ENCODE results near the gene GPAM. TPM values are rescaled to one million over a fixed set of nuclear protein-coding genes. Genes with fewer than 3 reads are reported as not detected.
"Not testable (repeated sequence)": the region's sequence is repeated elsewhere in the genome, so short reads cannot be mapped to it uniquely, and the experiment has no call there.

GPAM gene
- total RNA-seq, 1 experiment from 2014 or later = 13.0 TPM

DNA sequence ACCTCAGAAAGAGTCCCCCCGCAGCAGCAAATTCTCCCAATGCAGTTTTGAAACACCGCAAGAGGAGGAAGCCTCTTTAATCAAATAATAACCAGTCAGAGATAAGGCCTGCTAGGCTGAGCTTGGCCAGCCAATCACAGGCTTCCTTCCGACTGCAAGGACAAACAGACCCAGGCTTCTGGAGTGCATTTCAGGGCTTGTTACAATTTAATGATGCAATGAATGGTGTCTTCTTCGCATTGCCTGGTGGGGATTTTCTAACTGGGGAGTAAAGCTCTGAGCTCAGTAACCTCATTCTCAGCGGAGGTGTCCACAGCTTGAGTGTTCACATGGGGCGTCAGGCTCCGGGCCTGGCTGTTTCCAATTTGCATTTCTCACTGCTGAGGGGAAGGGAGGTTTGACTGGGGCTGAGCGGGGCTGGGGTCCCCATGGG is 31.8 kb upstream of the GPAM start:
- DNase-seq (ENCODE audit: low read depth) = no peak

DNA sequence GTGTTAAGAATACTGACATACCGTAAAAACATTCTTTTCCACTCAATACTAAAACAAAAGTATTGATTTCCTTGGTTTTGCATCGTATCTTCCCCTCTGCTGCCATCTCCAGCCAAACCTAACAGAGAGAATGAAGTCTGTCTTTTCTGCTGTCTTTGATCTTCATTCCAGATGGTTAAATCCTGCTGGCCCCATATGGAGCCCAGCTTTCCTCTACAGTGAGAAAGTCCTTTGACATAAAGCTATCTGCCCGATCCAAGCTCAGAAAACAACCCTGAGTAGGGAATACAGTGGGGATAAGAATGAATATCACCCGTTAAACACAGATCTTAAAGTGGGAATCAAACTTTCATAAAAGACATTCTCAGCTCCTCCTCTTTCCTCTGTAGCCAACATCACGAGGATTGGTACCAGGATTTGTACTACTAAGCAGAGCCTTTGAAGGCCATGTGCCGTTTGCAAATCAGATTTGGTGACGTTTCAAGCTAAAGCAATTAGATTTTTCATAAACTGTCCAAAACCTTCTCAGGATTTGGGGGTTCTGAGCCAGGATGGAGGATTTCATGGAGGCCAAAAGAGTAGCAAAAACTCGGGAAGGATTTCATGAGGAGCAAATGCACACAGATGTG is 30.8 kb upstream of the GPAM start:
- no peak for DNase-seq (ENCODE audit: low read depth)

- DNase-seq (ENCODE audit: low read depth) = no peak
Measured at GRCh38 chr10:112213836-112214235, 30.3 kb upstream of the GPAM start.

GRCh38 chr10:112213098-112213823 is 29.7 kb upstream of the GPAM start:
- DNase-seq (ENCODE audit: low read depth) = no peak

DNA sequence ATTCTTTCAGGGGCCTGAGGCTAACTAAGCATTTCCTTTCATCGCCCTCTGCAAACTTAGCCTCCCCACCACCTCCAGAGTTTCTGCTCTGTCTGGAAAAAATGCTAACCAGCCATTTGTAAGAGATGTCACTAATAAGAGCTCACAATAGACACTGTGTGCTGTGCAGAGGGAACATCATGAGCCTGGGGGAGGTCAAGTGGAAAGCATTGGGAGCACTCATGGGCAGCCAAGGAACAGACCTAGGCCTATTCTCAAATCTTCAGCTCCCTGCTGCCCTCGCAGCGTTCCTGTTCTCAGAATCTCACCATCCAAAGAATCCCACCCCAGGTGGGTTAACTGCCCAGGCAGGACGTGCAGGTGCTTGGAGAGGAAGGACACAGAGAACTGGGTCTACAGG is 27.1 kb upstream of the GPAM start:
- no peak for DNase-seq (ENCODE audit: low read depth)

DNA sequence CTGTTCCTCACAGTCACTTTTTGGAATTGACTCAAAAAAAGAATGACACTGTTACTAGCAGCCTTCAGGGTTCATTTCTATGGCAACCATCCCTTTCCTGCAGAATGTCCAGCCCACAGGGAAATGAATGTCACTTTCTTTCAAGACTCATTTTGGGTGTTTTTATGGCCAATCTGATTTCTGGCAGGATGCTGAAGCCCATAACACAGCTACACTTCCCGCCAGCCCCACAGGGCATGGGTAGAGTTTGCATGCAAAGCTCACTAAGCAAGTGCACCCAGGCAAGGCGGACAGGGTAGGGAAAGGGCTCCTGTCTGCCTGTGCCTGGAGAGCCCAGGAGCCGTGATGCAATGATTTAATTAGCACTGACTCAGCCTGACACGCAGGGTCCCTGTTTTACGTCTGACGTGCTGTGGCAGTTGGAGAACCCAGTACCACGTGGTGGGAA is 26.1 kb upstream of the GPAM start:
- peak; percentile 80 for DNase-seq (ENCODE audit: low read depth)

- DNase-seq (ENCODE audit: low read depth) = peak; percentile 61
Measured at GRCh38 chr10:112208997-112209396, 25.4 kb upstream of the GPAM start.

GRCh38 chr10:112208292-112208691 is 24.7 kb upstream of the GPAM start:
- DNase-seq (ENCODE audit: low read depth) = no peak

DNA sequence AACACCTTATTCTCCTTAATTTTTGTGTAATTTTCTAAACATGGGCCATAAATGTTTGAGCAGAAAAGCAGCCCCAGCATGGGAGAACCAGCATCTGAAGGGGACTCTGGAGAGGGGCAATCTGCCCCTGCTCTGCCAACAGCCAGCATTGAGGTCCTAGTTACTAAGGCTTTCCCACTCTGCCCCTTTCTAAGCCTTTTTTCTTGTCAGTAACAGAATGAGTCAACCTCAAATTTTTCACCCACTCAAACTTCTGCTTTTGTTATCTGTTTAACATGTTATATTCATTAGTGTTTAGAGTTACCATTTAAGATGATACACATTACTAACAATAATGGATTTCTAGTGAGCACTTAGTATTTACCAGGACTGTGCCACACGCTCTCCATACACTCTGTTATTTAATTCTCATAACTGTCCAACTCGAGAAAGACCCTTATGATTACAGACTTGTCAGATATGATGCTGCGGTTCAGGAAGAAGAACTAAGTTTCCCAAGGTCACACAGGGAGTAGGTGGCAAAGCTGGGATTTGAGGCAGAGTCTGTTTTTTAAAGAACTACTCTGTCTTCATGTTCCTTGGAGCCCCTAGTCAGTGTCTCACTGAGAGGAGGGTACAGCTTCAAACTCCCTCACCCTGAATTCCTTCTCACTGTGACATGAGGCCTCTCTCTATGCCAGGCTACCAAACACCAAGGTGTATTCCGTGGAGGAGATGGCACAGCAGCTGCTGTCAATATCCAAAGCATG is 19.9 kb upstream of the GPAM start:
- DNase-seq (ENCODE audit: low read depth) = no peak

DNA sequence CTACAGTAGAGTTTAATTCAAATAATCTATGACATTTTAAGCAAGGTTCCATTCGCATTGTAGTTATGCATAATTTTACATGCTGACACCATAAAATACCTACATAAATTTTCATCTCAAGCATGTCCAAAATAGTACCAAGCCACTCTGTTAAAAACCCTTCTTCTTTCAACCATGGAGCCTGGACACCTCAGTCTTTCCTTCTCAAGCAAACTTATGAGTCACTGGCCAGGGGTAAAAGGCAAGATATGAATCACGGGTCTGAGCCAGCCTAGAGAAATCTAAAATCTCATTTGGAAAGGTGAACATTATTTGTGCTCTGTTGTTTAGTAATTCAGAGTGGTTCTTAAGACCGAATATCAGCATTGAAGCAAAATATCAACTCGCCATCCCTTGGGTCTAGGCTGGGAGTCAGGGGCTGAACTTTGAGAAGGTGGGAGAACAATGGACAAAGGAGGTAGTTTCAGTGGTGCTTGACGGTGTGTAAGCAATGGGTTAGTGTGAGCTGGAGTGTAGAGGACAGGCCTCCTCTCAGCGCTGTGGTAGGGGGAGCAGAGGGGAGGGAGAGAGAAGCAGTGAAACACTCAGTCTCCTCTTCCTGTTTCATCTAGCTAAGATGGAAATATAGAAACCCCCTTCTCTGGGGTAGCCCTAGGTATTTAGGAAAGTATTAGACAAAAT is 19.1 kb upstream of the GPAM start:
- peak; percentile 81 for DNase-seq (ENCODE audit: low read depth)

- DNase-seq (ENCODE audit: low read depth) = no peak
Measured at GRCh38 chr10:112202076-112202475, 18.5 kb upstream of the GPAM start.

DNA sequence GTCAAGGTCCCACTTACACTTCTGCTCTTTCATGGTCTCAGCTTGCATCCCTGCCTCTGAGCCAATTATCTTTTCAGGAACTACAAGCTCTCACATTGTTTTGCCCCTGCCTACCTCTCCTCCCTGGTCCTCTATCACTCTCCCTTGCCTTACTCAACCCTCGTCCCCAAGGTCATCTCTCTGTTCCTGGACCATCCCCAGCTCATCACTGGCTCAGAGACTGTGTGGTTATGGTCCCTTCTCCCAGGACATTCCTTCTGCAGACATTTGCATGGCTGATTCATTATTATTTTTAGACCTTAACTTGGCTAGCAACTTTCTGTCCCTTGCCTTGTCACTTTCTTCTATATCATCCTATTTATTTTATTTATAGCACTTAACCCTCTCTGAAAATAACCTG is 17.8 kb upstream of the GPAM start:
- peak; percentile 27 for DNase-seq (ENCODE audit: low read depth)

DNA sequence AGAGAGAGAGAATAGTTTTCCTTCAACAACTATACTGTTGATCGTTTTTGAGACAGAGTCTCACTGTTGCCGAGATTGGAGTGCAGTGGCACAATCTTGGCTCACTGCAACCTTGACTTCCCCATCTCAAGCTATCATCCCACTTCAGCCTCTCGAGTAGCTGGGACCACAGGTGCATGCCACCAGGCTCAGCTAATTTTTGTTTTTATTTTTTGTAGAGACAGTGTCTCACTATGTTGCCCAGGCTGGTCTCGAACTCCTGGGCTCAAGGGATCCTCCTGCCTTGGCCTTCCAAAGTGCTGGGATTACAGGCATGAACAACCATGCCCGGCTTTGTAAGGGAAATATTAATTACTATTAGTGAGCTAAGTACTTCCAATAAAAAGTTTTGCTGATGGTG is 16.7 kb upstream of the GPAM start:
- not testable (repeated sequence) for DNase-seq (ENCODE audit: low read depth)

GRCh38 chr10:112197662-112198061 is 14.1 kb upstream of the GPAM start:
- not testable (repeated sequence) for DNase-seq (ENCODE audit: low read depth)

DNA sequence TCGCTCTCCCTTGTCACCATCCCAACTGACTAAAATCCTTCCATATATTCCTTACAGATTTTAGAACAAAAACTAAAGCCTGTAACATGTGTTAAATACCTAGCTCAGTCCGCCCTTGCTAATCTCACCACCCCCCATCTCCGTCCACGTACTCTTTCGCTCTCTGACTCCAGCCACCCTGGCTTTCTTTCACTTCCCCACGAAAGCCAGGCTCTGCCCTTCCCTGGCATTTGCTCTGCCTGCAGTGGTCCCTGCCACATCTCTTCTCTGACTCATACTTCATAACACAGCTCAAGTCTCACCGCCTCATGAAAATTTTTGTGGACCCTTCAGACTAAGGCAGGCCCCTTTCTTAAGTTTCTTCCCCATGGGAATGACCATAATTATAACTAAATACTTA is 11.7 kb upstream of the GPAM start:
- DNase-seq (ENCODE audit: low read depth) = no peak

- DNase-seq (ENCODE audit: low read depth) = no peak
Measured at GRCh38 chr10:112191791-112192190, 8.2 kb upstream of the GPAM start.

DNA sequence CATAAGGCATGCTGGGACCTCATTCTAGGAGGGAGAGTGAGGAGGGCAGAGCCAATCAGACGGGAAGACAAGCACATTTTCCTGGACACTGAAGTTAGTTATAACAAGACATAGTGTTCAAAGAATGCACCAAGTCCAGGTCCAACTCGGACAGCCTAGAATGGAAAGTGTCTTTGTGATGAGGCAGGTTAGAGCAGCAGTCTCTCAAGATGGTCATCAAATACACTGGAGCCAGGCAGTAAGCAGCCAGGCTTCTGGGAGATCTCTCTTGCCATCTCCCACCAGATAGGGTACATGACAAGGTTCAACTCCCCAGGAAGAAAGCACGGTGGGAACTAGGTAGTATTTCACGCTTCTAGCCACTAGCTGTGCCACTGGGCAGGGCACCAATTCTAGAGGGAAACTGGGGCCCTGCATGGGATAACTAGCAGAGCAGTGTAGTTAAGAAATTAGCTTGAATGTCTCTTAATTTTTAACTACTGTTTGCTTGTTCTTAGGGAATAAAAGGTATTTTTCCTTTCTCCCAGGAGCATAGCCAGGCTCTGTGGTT is 7.6 kb upstream of the GPAM start:
- DNase-seq (ENCODE audit: low read depth) = no peak

- DNase-seq (ENCODE audit: low read depth) = no peak
Measured at GRCh38 chr10:112189465-112189864, 5.9 kb upstream of the GPAM start.

DNA sequence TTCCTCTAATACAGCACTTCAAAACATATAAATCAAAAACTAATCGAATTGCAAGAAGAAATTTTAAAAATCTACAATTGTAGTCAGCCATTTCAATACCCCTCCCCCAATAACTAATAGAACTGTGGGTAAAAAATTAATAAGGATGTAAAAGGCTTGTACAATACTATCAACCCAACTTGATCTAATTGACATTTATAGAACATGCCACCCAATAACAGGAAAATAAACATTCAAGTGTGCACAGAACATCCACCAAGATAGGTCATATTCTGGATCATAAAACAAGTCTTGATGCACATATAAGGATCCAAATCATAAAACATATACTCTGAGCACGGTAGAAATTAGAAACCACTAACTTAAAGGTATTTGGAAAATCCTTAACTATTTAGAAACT is 4.0 kb upstream of the GPAM start:
- DNase-seq (ENCODE audit: low read depth) = no peak

- DNase-seq (ENCODE audit: low read depth) = no peak
Measured at GRCh38 chr10:112185959-112186358, 2.4 kb upstream of the GPAM start.

DNA sequence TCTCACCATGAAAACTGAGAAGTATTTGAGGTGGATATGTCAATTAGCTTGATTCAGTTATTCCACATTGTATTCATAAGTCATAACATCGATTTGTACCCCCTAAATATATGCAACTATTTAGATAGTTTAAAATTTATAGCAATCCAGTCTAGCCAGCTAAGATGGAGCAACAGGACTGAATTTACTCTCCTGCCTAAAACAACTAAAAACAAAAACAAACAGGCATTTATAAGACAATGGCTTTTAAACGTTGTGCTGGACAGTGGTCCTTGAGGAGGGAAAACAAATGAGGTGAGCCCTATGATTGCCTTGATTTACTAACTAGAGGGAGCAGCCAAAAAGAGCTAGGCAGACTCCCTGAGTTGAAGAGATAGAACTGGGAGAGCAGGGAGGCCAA is 814 bp upstream of the GPAM start:
- no peak for DNase-seq (ENCODE audit: low read depth)

GRCh38 chr10:112184052-112184371 is 447 bp upstream of the GPAM start:
- no peak for DNase-seq (ENCODE audit: low read depth)
